Gastrocnemius medialis (tissue), 4 donors: ENCODE data around the gene THSD4.

Experiments
- CTCF ChIP-seq, 5 experiments: fragments of 450-650 bp in 3 of 5; fragments of 200-600 bp in 2 of 5; sonication (generic) in 2 of 5; IDR thresholded peaks in 4 of 5; conservative IDR thresholded peaks in 1 of 5; 1 replicate in 4 of 5; 2 replicates in 1 of 5; pipeline ENCODE4 v1.5.1; 2016 to 2019; ENCODE audit warnings: antibody characterized with exemption in 5 of 5, mild to moderate bottlenecking in 3 of 5, moderate library complexity in 3 of 5
- POLR2A ChIP-seq, 2 donors: fragments of 450-650 bp; IDR thresholded peaks; one replicate each; pipeline ENCODE4 v1.6.1; 2017; ENCODE audit warnings: antibody characterized with exemption in 2 of 2, mild to moderate bottlenecking in 2 of 2, moderate library complexity in 2 of 2

DNA sequence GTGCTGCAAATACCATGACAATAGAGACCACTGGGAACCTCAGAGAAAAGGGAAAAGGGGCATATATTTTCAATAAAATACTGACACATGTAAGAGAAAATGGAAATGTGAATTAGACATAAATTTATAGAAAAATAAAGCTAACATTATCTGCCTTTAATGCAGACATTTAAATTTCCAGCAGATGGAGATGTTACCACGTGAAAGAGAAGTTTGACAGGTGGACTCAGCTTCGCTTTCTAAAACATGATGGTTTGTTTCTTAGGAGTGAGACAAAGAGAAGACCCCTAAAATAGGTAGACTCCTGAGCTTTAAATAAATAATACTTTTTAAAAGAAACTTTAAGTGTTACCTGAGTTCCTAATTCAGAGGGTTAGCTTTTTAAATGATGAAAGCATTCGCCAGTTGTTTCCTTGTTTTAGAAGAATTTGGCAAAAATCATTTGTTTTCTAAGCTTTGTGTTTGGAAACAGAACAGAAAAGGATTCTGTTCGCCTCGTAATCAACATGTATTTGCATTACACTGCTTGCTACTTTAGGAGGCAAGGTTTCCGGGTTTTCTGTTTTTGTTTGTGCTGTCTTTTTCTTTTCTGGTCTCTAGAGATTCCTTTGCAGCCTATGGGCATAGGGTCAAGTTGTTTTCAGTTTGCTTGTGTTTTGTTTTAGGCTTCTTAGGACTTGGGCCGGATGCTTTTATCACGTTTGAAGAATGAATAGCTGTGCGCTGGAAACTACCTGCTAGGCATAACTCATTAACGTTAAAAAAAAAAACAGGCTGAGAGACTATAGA is 271.4 kb downstream of the THSD4 start:
- TF ChIP-seq CTCF (IDR thresholded peaks at IDR 0.05 in 4 of 5, conservative IDR thresholded peaks at IDR 0.05 in 1 of 5) (peak; percentile 28 to 64 (median 47)), POLR2A (IDR thresholded peaks at IDR 0.05) (no peak)
